ENCODE measurements around the gene LIN37. TPM values are rescaled to one million over a fixed set of nuclear protein-coding genes. Genes with fewer than 3 reads are reported as not detected.
A peak's percentile ranks its signal among the peaks of the same experiment; 100 is the strongest.
"Not testable (repeated sequence)": the region's sequence is repeated elsewhere in the genome, so short reads cannot be mapped to it uniquely, and the experiment has no call there.

Gene LIN37
- polyA plus RNA-seq, 10 donors, result 7.9 to 13.1 (median 9.6) TPM

GRCh38 chr19:35788205-35788960, 40.0 kb downstream of the LIN37 start:
- no peak for DNase-seq

GRCh38 chr19:35789195-35789977, 41.0 kb downstream of the LIN37 start:
- DNase-seq, result no peak

- DNase-seq, result no peak
These were observed 41.9 kb downstream of the LIN37 start for GRCh38 chr19:35789978-35790944.

GRCh38 chr19:35790981-35791813, 42.8 kb downstream of the LIN37 start:
- no peak for DNase-seq

GRCh38 chr19:35791814-35792279, 43.5 kb downstream of the LIN37 start:
- no peak for DNase-seq

- no peak for DNase-seq
These were observed 43.9 kb downstream of the LIN37 start for GRCh38 chr19:35792312-35792711.

- DNase-seq, result no peak
These were observed 44.5 kb downstream of the LIN37 start for GRCh38 chr19:35792888-35793287.

GRCh38 chr19:35793381-35794165, 45.2 kb downstream of the LIN37 start:
- DNase-seq, result no peak

GRCh38 chr19:35795564-35795963, 47.2 kb downstream of the LIN37 start:
- DNase-seq, result not testable (repeated sequence)

- no peak for DNase-seq
These were observed 48.5 kb downstream of the LIN37 start for GRCh38 chr19:35796645-35797542.

GRCh38 chr19:35797663-35798062, 49.3 kb downstream of the LIN37 start:
- DNase-seq, result peak in 1 of 3 donors; percentile 53

- DNase-seq, result no peak
These were observed 53.5 kb downstream of the LIN37 start for GRCh38 chr19:35801828-35802227.

Other genes with a start within 250 kb of the LIN37 start
- gene DMKN, start 234.9 kb upstream of the LIN37 start, polyA plus RNA-seq (ENCODE audit: insufficient read length in 10 of 10), result 10 to 100 TPM in 2 of 10 donors, 1 to 10 TPM in 5, under 1 TPM in 3; 0.46 to 53.6 (median 1.5) TPM
- 10 to 100 TPM in 1 of 10 donors, 1 to 10 TPM in 1, under 1 TPM in 2, not detected in 6; 0.15 to 19.3 (median 0.72) TPM for gene SBSN, start 220.3 kb upstream of the LIN37 start, polyA plus RNA-seq (ENCODE audit: insufficient read length in 10 of 10)
- not detected for gene GAPDHS, start 215.1 kb upstream of the LIN37 start, polyA plus RNA-seq (ENCODE audit: insufficient read length in 10 of 10)
- gene TMEM147, start 202.9 kb upstream of the LIN37 start, polyA plus RNA-seq (ENCODE audit: insufficient read length in 10 of 10), result 10 to 100 TPM; 40.3 to 49.6 (median 45.1) TPM
- under 1 TPM in 1 of 10 donors, not detected in 9; 0.04 TPM for gene ATP4A, start 184.9 kb upstream of the LIN37 start, polyA plus RNA-seq (ENCODE audit: insufficient read length in 10 of 10)
- gene PMIS2, start 162.4 kb upstream of the LIN37 start, polyA plus RNA-seq (ENCODE audit: insufficient read length in 10 of 10), result not detected
- gene HAUS5, start 135.8 kb upstream of the LIN37 start, polyA plus RNA-seq (ENCODE audit: insufficient read length in 10 of 10), result 10 to 100 TPM in 9 of 10 donors, 1 to 10 TPM in 1; 10.0 to 14.5 (median 12.3) TPM
- 10 to 100 TPM; 30.4 to 55.8 (median 38.3) TPM for gene RBM42, start 119.5 kb upstream of the LIN37 start, polyA plus RNA-seq (ENCODE audit: insufficient read length in 10 of 10)
- 1 to 10 TPM; 1.6 to 4.1 (median 2.5) TPM for gene ETV2, start 106.8 kb upstream of the LIN37 start, polyA plus RNA-seq (ENCODE audit: insufficient read length in 10 of 10)
- gene COX6B1, start 100.3 kb upstream of the LIN37 start, polyA plus RNA-seq (ENCODE audit: insufficient read length in 10 of 10), result 100 to 1,000 TPM; 243 to 330 (median 261) TPM
- gene UPK1A, start 82.1 kb upstream of the LIN37 start, polyA plus RNA-seq (ENCODE audit: insufficient read length in 10 of 10), result 1 to 10 TPM in 2 of 10 donors, not detected in 8; 6.1 to 6.5 TPM
- gene ZBTB32, start 44.0 kb upstream of the LIN37 start, polyA plus RNA-seq (ENCODE audit: insufficient read length in 10 of 10), result under 1 TPM in 5 of 10 donors, not detected in 5; 0.08 to 0.59 (median 0.25) TPM
- gene KMT2B, start 30.6 kb upstream of the LIN37 start, polyA plus RNA-seq (ENCODE audit: insufficient read length in 10 of 10), result 10 to 100 TPM; 17.6 to 26.1 (median 23.0) TPM
- 1 to 10 TPM; 2.2 to 4.1 (median 3.3) TPM for gene IGFLR1, start 6.1 kb upstream of the LIN37 start, polyA plus RNA-seq (ENCODE audit: insufficient read length in 10 of 10)
- 10 to 100 TPM; 10.4 to 15.6 (median 12.7) TPM for gene U2AF1L4, start 3.2 kb upstream of the LIN37 start, polyA plus RNA-seq (ENCODE audit: insufficient read length in 10 of 10)
- gene PSENEN, start 2.9 kb upstream of the LIN37 start, polyA plus RNA-seq (ENCODE audit: insufficient read length in 10 of 10), result 10 to 100 TPM; 32.5 to 41.0 (median 37.1) TPM
- 100 to 1,000 TPM; 193 to 769 (median 611) TPM for gene HSPB6, start 8.5 kb downstream of the LIN37 start, polyA plus RNA-seq (ENCODE audit: insufficient read length in 10 of 10)
- 10 to 100 TPM in 8 of 10 donors, 1 to 10 TPM in 2; 9.5 to 15.2 (median 11.6) TPM for gene PROSER3, start 9.6 kb downstream of the LIN37 start, polyA plus RNA-seq (ENCODE audit: insufficient read length in 10 of 10)
- 10 to 100 TPM in 7 of 10 donors, 1 to 10 TPM in 3; 7.1 to 24.1 (median 14.5) TPM for gene ARHGAP33, start 27.0 kb downstream of the LIN37 start, polyA plus RNA-seq (ENCODE audit: insufficient read length in 10 of 10)
- not detected for gene PRODH2, start 64.3 kb downstream of the LIN37 start, polyA plus RNA-seq (ENCODE audit: insufficient read length in 10 of 10)
- gene NPHS1, start 103.9 kb downstream of the LIN37 start, polyA plus RNA-seq (ENCODE audit: insufficient read length in 10 of 10), result under 1 TPM in 8 of 10 donors, not detected in 2; 0.09 to 0.52 (median 0.15) TPM
- 1 to 10 TPM in 1 of 10 donors, under 1 TPM in 9; 0.18 to 1.1 (median 0.33) TPM for gene KIRREL2, start 108.3 kb downstream of the LIN37 start, polyA plus RNA-seq (ENCODE audit: insufficient read length in 10 of 10)
- 10 to 100 TPM in 1 of 10 donors, 1 to 10 TPM in 9; 3.8 to 12.7 (median 5.9) TPM for gene APLP1, start 120.0 kb downstream of the LIN37 start, polyA plus RNA-seq (ENCODE audit: insufficient read length in 10 of 10)
- gene NFKBID, start 152.0 kb downstream of the LIN37 start, polyA plus RNA-seq (ENCODE audit: insufficient read length in 10 of 10), result 1 to 10 TPM; 1.1 to 3.1 (median 1.7) TPM
- 10 to 100 TPM in 1 of 10 donors, 1 to 10 TPM in 9; 3.7 to 11.6 (median 5.3) TPM for gene HCST, start 154.0 kb downstream of the LIN37 start, polyA plus RNA-seq (ENCODE audit: insufficient read length in 10 of 10)
- 10 to 100 TPM; 11.6 to 22.8 (median 16.9) TPM for gene TYROBP, start 159.7 kb downstream of the LIN37 start, polyA plus RNA-seq (ENCODE audit: insufficient read length in 10 of 10)
- 10 to 100 TPM in 1 of 10 donors, 1 to 10 TPM in 9; 4.4 to 13.1 (median 7.6) TPM for gene LRFN3, start 187.8 kb downstream of the LIN37 start, polyA plus RNA-seq (ENCODE audit: insufficient read length in 10 of 10)
- 10 to 100 TPM in 9 of 10 donors, 1 to 10 TPM in 1; 9.4 to 13.8 (median 11.4) TPM for gene SDHAF1, start 246.6 kb downstream of the LIN37 start, polyA plus RNA-seq (ENCODE audit: insufficient read length in 10 of 10)

Data from muscle of back (tissue), 11 donors.